Measurements from ENCODE around the gene RBM28. TPM values are rescaled to one million over a fixed set of nuclear protein-coding genes. Genes with fewer than 3 reads are reported as not detected.

Gene RBM28
- total RNA-seq, 1 experiment from 2014 or later = 49.3 TPM

- no peak overlapping the region for H3K27ac Mint-ChIP-seq (ENCODE audit: unreplicated experiment)
- no TSS peak for BruUV-seq (replicated peaks)
- H3K27me3 Mint-ChIP-seq (ENCODE audit: unreplicated experiment) = peaks cover 75% of the 10 kb centered on the region
- DNase-seq = no peak
- intact Hi-C loops (cut with micrococcal nuclease; ENCODE audit: unreplicated experiment) = no loop called here
- TF ChIP-seq CTCF (IDR thresholded peaks at IDR 0.05; ENCODE audit: unreplicated experiment) = no peak
- H3K9me3 Mint-ChIP-seq (ENCODE audit: low read depth, unreplicated experiment) = no peaks in the 10 kb centered on the region
- no peaks in the 10 kb centered on the region for H3K4me1 Mint-ChIP-seq (ENCODE audit: low read depth, unreplicated experiment)
- H3K36me3 Mint-ChIP-seq (ENCODE audit: insufficient read depth, unreplicated experiment) = peaks cover 5% of the 10 kb centered on the region
- CTCF ChIA-PET = no interaction called here
- no peak overlapping the region for H3K4me3 Mint-ChIP-seq (ENCODE audit: low read depth, unreplicated experiment)
Observed at GRCh38 chr7:128366986-128367385, 23.3 kb upstream of the RBM28 start.

GRCh38 chr7:128366300-128366699 is 22.6 kb upstream of the RBM28 start:
- Mint-ChIP-seq H3K4me1 (ENCODE audit: low read depth, unreplicated experiment) (no peaks in the 10 kb centered on the region), H3K9me3 (ENCODE audit: low read depth, unreplicated experiment) (no peaks in the 10 kb centered on the region), H3K4me3 (ENCODE audit: low read depth, unreplicated experiment) (no peak overlapping the region), H3K27me3 (ENCODE audit: unreplicated experiment) (peaks cover 75% of the 10 kb centered on the region), H3K27ac (ENCODE audit: unreplicated experiment) (no peak overlapping the region), H3K36me3 (ENCODE audit: insufficient read depth, unreplicated experiment) (peaks cover 11% of the 10 kb centered on the region)
- no TSS peak for BruUV-seq (replicated peaks)
- no peak for DNase-seq
- CTCF ChIA-PET = no interaction called here
- intact Hi-C loops (cut with micrococcal nuclease; ENCODE audit: unreplicated experiment) = no loop called here
- no peak for TF ChIP-seq CTCF (IDR thresholded peaks at IDR 0.05; ENCODE audit: unreplicated experiment)

- H3K27ac Mint-ChIP-seq (ENCODE audit: unreplicated experiment) = no peak overlapping the region
- H3K9me3 Mint-ChIP-seq (ENCODE audit: low read depth, unreplicated experiment) = no peaks in the 10 kb centered on the region
- TF ChIP-seq CTCF (IDR thresholded peaks at IDR 0.05; ENCODE audit: unreplicated experiment) = no peak
- no TSS peak for BruUV-seq (replicated peaks)
- CTCF ChIA-PET = no interaction called here
- H3K27me3 Mint-ChIP-seq (ENCODE audit: unreplicated experiment) = peaks cover 75% of the 10 kb centered on the region
- H3K36me3 Mint-ChIP-seq (ENCODE audit: insufficient read depth, unreplicated experiment) = peaks cover 11% of the 10 kb centered on the region
- H3K4me1 Mint-ChIP-seq (ENCODE audit: low read depth, unreplicated experiment) = peaks cover 7% of the 10 kb centered on the region
- no peak overlapping the region for H3K4me3 Mint-ChIP-seq (ENCODE audit: low read depth, unreplicated experiment)
- intact Hi-C loops (cut with micrococcal nuclease; ENCODE audit: unreplicated experiment) = no loop called here
- DNase-seq = no peak
Observed at GRCh38 chr7:128365432-128365831, 21.7 kb upstream of the RBM28 start.

GRCh38 chr7:128364166-128364870 is 20.6 kb upstream of the RBM28 start:
- Mint-ChIP-seq H3K27me3 (ENCODE audit: unreplicated experiment) (peaks cover 84% of the 10 kb centered on the region), H3K27ac (ENCODE audit: unreplicated experiment) (no peak overlapping the region), H3K36me3 (ENCODE audit: insufficient read depth, unreplicated experiment) (peaks cover 11% of the 10 kb centered on the region), H3K4me1 (ENCODE audit: low read depth, unreplicated experiment) (peaks cover 7% of the 10 kb centered on the region), H3K9me3 (ENCODE audit: low read depth, unreplicated experiment) (no peaks in the 10 kb centered on the region), H3K4me3 (ENCODE audit: low read depth, unreplicated experiment) (no peak overlapping the region)
- no peak for DNase-seq
- intact Hi-C loops (cut with micrococcal nuclease; ENCODE audit: unreplicated experiment) = no loop called here
- BruUV-seq (replicated peaks) = no TSS peak
- no peak for TF ChIP-seq CTCF (IDR thresholded peaks at IDR 0.05; ENCODE audit: unreplicated experiment)
- CTCF ChIA-PET = interaction anchor here (0.6 kb wide), 1 partner anchor 95 kb away, joined by 4 read pairs; no protein-coding TSS in a partner anchor
